HPDE6-E6E7 (cell line): Measurements from ENCODE around the gene PPFIA4.

Experiments used
- DNase-seq: peaks from one replicate; pipeline ENCODE4 v3.0.0; 2011; ENCODE audit warnings: missing footprints; ENCODE audit errors: extremely low spot score

The PPFIA4 gene

DNA sequence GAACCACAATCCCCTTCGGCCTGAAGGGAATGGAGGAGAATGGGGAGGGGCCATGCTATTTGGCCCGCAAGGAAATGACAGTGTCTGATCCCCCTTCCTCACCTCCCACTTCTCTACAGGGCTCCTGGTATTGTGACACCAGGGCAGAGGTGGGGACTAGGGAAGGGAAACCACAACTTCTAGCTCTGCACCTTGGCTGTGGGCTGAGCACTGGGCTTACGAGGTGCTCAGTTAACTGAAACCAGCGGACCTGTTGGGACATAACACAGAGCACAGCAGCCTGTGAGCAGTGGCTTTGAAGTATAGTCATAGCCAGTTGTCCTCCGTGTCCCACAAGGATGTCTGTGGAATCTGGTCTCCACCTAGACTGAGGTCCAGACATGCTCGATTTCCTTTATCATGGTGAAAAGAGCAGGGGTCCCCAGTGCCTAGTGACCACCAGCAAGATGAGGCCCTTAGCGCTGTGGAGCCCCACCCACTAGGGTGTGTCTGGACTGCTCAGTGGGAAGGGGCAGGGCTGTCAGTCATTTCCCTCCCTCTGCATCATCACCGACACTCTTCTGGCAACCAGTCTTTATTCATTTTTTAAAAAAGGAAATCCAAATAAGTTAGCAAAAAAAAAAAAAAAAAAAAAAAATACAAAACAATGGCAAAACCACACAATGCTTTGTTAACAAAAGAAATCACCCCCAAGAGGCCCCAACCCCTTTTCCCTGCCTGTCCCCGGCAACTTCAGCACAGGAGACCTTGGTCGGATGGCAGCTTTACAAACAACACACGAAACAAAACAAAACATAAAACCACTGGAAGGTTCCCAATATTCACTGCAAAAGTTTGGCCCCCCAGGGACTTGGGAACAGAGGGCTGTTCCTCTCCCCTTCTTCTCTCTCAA, 56.5 kb downstream of the PPFIA4 start:
- DNase-seq, result no peak

DNA sequence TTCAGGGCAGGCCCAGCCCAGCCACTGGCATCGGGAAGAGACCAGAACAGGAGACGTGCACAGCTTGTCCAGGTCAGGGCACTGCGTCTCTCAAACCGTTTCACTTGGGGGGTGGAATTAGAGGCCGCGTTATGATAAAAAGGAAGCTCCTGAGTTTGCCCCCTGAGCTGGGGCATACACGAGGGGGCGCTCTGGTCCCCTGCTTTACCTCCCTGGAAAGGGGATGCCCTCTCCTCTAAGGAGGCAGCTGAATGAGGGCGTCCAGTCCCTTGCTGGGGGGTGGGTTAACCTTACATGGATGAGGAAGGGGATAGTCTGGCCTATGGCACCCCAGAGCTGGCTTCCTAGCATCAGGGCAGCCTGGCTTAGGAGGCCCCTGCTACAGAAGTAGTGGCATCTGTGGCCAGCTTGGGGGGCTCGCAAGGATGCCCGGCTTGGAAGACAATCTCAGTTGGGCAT, 57.2 kb downstream of the PPFIA4 start:
- no peak for DNase-seq

DNA sequence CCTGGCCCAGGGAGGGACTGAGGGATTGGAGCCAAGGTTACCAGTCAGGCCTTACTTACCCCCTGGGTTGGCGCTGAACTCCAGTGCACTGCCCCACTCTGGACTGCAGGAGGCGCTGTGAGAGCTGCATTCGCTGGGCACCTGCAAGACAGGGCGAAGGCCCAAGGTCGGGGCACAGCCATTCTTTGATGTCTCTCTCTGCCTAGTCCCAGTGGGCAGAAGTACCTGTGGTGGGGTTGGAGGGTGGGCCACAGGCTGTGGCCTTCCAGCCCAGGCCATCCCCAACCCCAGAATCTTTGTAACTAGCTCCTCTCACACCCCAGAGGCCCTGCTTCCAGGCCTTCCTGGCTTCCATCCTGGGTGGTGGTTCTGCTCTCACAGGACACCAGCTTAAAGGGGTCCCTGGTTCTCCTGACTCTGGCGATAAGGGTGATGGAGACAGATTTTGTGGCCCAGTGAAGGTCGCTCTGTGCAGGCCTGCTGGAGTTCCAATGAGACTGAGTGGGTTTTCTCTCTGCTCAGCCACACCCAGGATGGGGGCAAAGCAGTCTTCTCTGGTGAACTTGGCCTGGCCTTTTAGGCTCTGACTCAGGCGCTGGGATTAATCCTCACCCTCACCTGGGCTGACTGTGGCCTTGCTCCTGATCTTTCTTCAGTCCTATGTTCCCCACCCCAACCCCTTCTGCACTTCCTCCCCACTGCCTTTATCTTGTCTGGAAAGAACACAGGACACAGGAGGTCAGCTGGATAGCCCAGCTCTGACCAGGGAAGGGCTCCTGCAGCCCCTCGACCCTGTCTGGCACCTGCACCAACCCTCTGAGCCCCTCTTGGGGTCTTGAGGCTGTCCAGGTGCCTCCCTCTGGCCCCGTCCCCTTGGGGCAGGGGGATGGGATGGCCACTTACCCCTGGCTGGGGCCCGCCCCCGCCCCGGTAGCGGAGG, 58.6 kb downstream of the PPFIA4 start:
- no peak for DNase-seq

DNA sequence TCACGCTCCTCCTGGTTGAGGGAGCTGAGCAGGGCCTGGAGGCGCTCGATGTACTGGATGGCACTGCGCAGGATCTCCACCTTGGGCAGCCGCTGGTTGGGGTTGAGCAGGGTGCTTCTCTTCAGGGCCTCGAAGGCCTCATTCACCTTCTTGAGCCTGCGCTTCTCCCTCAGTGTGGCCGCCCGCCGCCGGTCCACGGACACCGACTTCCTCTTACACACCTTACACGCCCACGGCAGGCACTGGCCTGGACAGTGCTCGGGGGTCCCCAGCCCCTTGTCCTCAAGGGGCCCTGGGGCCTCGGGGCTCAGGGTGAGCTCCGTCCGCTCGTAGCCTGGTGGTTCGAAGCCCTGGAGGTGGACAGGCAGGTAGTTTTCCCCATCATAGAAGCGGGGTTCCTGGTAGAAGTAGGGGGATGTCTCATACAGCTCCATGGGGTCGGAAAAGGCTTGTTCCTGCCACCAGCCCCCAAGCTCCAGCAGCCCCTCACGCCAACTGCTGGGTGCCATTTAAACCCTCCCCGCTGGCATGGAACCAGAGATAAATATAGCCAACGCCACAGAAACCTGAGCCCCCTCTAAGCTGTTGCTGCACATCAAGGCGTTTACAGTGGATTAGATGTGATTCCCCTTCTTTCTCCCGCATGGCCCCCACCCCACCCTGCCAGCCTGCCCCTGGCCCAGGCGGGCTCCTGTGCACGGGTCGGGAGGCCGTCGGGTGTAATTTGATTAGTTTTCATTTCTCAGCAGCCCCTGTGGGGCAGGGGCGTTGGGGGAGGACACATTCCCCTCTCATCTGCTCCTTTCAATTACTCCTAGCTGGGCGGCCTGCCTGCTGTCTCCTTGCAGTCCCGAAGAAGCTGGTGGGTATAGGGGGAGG, 59.5 kb downstream of the PPFIA4 start, which contains the start of gene MYOG:
Gene MYOG (minus strand): TSS at position 485 of the 879 bp plus-strand sequence. CDS start 51 bp downstream, at position 434.
- DNase-seq, result no peak

DNA sequence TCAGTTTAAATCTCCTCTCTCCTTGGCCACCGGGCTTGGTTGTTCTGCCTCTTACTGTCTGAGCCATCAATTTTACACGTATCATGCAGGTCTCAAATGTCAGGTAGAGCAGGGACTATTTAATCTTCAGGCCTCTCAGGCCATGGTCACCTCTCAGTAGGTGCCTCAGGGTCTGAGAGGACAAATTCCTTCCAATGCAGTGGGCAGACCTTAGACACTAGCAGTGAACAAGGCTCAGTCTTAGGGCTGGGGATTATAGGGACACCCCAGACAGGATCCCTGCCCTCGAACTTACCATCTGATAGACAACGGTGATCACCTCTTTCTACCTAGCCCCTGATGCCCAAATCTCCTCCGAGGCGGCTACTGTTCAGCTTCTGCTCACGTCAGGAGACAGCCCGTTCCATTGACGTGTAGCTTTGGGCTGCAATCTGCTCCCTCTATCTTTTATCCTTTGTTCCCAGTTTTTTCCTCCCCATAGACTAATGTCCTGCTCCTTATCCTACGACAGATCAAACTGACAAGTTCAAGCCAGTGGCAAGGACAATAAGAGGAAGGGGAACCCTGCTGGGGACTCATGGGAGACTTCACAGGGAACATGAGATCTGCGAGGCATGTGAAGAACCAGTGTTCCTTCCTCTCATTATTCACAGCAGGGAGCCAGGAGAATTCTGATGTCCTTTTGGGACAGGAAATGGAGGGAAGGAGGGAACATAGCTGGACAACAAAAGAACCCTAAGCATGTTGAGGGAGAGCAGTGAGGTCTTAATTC, 60.9 kb downstream of the PPFIA4 start:
- no peak for DNase-seq

DNA sequence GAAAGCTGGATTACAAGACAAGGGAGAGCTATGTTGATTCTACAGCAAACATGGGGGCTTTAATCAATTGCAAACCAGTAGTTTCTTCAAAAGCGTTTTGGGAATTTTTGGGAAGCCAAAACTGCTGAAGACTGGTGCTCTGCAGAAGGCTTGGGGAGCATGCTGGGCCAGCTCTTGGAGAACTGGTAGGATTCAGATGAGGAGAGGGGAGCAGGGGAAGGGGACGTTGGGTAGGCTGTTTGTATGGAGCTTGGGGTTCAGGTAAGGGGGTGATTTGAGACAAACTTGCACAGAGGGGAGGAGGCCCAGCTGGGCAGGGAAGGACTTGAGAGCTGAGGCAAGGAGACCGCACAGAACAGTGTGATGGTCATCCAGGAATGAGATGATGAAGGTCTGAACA, 62.1 kb downstream of the PPFIA4 start:
- no peak for DNase-seq

DNA sequence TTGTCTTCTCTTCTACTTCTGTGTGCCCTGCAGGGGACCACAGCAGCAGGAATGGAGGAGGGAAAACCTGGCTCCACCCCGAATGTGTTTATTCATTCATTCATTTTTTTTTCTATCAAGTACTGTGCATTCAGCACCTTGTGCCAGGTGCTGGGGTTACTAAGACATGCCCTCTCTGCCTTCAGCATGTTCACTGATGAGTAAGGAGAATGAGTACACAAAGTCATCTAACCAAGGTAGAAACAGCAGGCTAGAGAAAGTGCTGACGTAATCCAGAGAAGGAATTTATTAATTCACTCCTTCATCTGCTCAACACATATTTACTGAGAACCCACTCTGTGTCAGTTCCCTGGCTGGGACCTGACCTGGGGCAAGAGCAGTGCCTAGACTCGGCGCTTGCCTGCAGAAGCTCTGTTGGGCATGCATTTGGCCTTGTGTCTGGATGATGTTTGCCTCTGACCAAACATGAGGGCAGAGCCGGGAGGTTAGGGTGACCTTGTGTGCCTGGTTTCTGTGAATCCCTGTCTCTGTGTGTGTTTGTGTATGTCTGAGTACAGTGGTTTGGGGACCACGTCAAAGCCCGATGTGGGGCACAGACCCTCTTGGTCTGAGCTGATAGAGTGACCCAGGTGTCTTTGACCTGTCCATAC, 62.8 kb downstream of the PPFIA4 start:
- DNase-seq, result no peak

DNA sequence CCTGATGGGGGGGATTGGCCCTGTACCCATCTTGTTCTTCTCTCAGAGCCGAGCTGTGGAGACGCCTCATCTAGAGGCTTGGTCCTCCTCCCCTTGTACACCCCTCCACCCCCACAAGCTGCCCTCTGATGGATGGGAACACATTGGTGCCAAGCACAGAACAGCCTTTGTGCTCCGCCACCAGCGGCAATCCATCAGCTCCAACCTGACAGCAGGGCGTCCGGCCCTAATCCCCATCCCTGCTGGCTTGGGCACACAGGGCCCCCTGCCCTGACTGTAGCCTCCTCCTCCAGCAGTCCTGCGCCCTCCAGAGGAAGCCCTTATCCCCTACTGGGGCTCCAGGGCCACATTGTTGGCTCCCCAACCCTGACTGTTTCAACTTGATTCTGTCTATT, 63.4 kb downstream of the PPFIA4 start:
- DNase-seq, result no peak

DNA sequence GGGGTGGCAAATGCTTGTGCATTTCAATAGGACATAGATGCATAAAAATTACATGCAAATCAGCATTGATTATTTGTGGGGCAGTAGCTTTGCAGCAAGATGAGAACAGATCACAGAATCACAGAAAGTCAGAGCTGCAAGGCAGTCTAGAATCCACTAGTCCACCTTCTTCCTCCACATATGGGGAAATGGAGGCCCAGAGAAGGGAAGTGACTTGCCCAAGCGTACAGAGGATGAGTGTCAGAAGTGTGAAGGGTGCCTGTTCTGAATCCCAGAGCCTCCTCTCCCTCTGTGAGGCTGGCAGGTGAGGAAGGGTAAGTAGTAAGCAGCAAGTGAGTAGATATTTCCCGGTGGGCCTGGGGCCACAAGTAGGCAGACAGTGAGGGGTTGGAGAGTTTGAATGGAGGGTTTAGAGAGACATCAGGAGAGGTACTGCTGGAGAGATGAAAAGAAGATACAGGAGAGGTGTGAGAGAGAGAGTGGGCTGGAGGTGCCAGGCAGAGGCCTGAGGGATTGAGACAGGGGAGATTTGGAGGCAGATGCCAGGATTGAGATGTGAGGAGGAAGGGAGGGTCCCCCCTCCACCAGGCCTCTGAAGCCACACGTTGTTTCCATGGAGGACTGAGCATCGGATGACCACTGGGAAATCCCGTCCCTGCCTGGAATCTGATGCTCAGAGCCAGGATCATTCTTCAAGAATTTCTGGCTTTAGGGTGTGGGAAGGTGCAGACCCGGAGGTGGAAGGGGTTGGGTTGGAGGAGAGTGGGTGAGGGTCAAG, 64.3 kb downstream of the PPFIA4 start:
- DNase-seq, result no peak

DNA sequence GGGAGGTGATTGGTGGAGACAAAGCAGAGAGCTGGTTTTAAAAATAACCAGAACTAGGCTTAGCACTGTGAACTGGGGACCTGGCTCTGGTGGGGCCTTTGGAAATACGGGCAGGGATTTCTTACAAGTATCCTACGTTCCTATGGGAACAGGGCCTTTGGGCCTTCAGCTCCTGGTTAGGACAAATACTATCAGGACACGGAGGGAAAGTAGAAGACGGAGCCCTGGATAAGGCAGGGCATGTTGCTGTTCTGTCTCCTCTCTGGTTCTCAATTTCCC, 64.8 kb downstream of the PPFIA4 start:
- DNase-seq, result no peak

DNA sequence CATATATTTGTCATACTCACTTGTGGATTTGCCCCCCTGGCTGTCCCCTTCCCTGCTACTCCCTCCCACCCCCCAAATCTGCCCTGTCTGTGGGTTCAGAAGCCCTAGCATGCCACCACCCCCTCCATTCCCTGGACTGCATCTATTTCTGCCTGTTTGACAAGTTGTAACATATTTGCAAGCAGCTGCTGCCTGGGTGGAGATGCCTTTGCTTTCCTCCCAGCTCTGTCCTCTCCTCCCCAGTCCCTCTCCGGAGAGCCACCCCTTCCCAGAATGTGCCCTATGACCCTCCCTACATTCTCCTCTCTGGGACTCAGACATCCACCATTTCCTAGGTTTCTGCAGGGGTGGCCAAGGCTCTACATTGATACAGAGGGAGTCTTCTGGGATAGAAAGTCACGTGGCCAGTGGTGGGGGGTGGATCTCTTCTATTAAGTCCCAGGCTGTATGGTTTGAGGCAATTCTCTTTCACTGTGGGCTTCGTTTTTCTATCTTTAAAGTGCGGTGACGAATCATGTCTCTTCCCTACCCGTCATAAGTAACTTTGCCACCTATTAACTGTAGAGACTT, 65.6 kb downstream of the PPFIA4 start:
- DNase-seq, result no peak

DNA sequence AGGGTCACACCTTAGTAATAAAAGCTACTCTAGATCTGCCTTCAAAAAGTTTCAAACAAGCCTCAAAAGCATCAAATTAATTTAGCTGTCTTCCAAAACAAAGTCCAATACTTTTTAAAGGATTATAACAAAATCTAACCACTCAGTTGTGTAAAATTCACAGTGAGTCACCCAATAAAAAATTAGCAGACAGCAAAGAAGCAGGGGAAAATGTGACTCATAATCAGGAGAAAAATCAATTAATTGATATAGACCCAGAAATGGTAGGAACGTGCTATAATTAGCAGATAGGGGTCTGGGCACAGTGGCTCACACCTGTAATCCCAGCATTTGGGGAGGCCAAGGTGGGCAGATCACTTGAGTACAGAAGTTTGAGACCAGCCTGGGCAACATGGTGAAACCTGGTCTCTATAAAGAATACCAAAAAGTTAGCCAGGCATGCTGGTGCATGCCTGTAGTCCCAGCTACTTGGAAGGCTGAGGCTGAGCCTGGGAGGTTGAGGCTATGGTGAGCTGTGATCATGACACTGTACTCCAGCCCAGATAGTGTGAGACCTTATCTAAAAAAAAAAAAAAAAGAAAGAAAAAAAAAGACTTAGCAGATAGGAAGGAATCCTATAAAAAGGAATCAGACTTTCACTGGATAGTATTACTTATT, 67.6 kb downstream of the PPFIA4 start:
- no peak for DNase-seq

DNA sequence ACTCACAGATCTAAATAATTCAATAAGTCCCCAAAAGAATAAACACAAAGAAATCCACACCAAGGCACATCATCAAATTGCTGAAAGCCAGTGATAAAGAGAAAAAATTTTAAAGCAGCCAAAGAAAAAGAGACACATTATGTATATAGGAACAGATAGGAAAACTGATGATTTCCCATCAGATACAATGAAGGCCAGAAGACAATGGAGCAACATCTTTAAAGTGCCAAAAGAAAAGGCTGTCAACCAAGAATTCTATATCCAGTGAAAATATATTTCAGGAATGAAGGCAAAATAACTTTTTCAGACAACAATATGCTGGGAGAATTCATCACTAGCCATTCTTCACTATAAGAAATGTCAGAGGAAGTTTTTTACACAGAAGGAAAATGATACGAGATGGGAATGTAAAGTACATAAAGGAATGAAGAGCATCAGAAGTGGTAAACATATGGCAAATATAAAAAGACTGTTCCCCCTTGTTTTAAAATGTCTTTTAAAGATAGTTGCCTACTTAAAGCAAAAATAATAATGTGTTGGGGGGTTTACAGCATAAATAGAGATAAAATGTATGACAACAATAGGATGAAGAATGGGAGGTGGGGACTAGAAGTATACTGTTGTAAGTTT, 68.9 kb downstream of the PPFIA4 start:
- no peak for DNase-seq

DNA sequence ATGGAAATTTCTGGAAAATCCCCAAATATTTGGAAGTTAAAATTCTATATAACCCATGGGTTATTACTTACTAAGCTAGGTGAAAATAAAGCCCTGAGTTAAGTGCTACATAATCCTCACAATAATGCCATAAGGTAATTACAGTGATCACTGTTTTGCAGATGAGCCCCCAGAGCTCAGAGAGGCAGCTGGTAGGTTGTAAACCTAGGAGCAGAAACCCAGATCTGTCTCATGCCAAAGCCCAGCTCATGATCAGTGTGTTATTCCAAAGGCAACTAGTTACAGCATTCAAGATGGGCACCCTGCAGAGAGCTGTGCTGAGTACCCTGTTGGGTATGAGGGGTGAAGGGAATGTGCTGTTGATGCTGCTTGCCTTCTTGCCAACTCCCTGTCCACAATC, 70.3 kb downstream of the PPFIA4 start:
- DNase-seq, result no peak

DNA sequence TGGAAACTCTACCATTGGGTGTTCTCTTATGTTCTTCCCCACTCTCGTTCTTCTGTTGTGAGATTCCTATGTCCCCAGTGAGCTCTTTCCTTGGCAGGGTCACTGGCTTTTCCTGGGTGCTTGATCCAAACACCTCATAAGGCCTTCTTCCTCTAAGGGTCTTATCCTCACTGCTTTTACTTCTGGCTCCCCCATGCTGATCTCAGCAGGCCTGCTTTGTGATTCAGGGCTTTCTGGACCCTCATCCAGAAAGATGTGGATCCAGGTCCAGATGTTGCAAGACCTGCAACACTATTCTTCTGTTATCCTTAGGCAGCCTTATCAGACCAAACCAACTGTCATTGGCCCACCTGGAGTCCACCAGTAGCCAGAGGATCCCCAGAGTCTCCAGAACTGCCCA, 70.7 kb downstream of the PPFIA4 start:
- no peak for DNase-seq

DNA sequence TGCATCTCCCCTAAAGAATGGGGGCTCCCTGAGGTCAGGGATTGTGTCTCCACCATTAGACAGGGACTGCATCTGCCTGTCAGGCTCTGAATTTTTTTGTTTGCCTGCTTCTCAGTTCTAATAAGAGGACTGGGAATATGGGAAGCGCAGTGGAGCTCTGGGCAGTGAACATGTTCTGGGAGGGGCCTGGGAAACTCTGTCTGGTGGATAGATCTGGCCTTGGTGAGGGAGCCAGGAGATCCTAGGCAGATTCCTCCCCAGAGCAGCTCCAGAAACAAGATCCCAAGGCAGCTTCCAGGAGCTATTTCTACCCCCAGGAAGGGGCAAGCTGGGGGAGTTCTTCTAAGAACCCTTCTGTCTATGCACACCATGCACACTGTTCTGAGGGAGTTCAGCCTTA, 72.2 kb downstream of the PPFIA4 start:
- no peak for DNase-seq

DNA sequence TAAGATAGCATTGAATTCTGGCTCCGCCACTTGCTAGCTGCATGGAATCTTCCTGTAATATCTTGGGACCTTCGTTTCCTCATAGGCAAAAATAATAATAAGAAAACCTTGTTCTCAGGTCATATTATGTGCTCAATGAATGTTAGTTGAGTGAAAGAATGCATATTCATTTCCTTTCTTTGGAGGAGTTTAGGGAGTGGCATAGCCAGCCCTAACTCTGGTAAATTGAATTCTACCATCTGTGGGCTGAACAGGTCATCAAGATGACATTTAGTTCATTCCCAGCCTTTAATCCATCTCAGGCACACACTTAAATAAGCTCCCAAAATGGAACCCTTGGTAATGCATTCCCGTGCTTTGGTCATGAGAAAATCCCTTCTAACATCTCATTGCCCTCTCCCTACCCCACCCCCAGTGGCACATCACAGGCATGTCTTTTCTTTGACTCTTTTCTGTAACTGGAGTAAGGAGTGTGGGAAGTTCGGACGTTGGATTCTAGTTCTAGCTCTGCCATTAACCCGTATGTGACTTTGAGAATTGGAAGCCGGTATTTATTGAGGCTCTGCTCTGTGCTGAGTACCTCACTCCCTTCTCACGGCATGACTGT, 72.7 kb downstream of the PPFIA4 start:
- no peak for DNase-seq
